GM19023 (cell line): ENCODE data around the gene CYFIP1.

Experiments used
- ATAC-seq: cut with Tn5 transposase; IDR thresholded peaks from one replicate; pipeline ENCODE4 v1.9.1; 2021; ENCODE audit warnings: mild to moderate bottlenecking, moderate library complexity; ENCODE audit not compliant: unreplicated experiment

The CYFIP1 gene

GRCh38 chr15:22827125-22827524, 153.0 kb downstream of the CYFIP1 start:
- ATAC-seq, result no peak

- no peak for ATAC-seq
Measured at GRCh38 chr15:22823495-22824128, 156.6 kb downstream of the CYFIP1 start.

GRCh38 chr15:22819651-22820050, 160.5 kb downstream of the CYFIP1 start:
- no peak for ATAC-seq
